Natural killer cell treated with Interleukin-12 subunit alpha and Interleukin-12 subunit beta and Interleukin-15 and Interleukin-18, amount 100 ng/mL, for 72 hours (primary cell): ENCODE data around the gene TRIM8. TPM values are rescaled to one million over a fixed set of nuclear protein-coding genes. Genes with fewer than 3 reads are reported as not detected.

Experiments
- ATAC-seq, 2 donors: fragments of 150-1000 bp; cut with Tn5 transposase in 1 of 2; sonication (Bioruptor Pico), chemical (Tn5 transposase) in 1 of 2; 2 replicates each; pipeline ENCODE4 v1.10.0; 2021
- DNase-seq: peaks from one replicate; pipeline ENCODE4 v3.0.0; 2022; ENCODE audit warnings: low spot score
- H3K27ac Mint-ChIP-seq, 2 donors: 1 replicate in 1 of 2; 2 replicates in 1 of 2; pipeline ENCODE4 v1.8.0; 2022; ENCODE audit warnings: mixed read lengths in 2 of 2, mild to moderate bottlenecking in 1 of 2, moderate library complexity in 1 of 2
- H3K27me3 Mint-ChIP-seq, 2 donors: 1 replicate in 1 of 2; 2 replicates in 1 of 2; pipeline ENCODE4 v1.8.0; 2022; ENCODE audit warnings: mixed read lengths in 2 of 2
- H3K36me3 Mint-ChIP-seq: one replicate; pipeline ENCODE4 v1.8.0; 2022; ENCODE audit warnings: mixed read lengths
- H3K4me1 Mint-ChIP-seq, 2 donors: 1 replicate in 1 of 2; 2 replicates in 1 of 2; pipeline ENCODE4 v1.8.0; 2022; ENCODE audit warnings: low read depth in 2 of 2, mixed read lengths in 2 of 2, mild to moderate bottlenecking in 1 of 2
- H3K4me3 Mint-ChIP-seq: one replicate; pipeline ENCODE4 v1.8.0; 2022; ENCODE audit warnings: mixed read lengths
- H3K9me3 Mint-ChIP-seq: 2 replicates; pipeline ENCODE4 v1.8.0; 2022; ENCODE audit warnings: mixed read lengths
- total RNA-seq, 2 donors: library from RNA; stranded (reverse); gene quantifications; one replicate each; pipeline ENCODE4 v1.2.3, GENCODE V29; 2022

TRIM8 gene
- total RNA-seq, 2 donors from 2014 or later: 50.2 to 78.5 TPM

GRCh38 chr10:102620591-102621442 is 23.5 kb upstream of the TRIM8 start:
- DNase-seq (no peak), ATAC-seq (no peak)
- no peaks in the 10 kb centered on the region for H3K27me3 Mint-ChIP-seq
- H3K27ac Mint-ChIP-seq: no peak overlapping the region
- H3K4me1 Mint-ChIP-seq: no peaks in the 10 kb centered on the region
- H3K36me3 Mint-ChIP-seq: no peaks in the 10 kb centered on the region
- no peak overlapping the region for H3K4me3 Mint-ChIP-seq
- H3K9me3 Mint-ChIP-seq: no peaks in the 10 kb centered on the region

- Mint-ChIP-seq H3K4me3 (no peak overlapping the region), H3K9me3 (no peaks in the 10 kb centered on the region), H3K27ac (no peak overlapping the region), H3K36me3 (no peaks in the 10 kb centered on the region), H3K27me3 (no peaks in the 10 kb centered on the region), H3K4me1 (no peaks in the 10 kb centered on the region)
- ATAC-seq (no peak), DNase-seq (no peak)
Measured at GRCh38 chr10:102621443-102622325, 22.6 kb upstream of the TRIM8 start.

- Mint-ChIP-seq H3K4me3 (no peak overlapping the region), H3K36me3 (no peaks in the 10 kb centered on the region)
- no peak for DNase-seq
Measured at GRCh38 chr10:102624094-102624493, 20.2 kb upstream of the TRIM8 start.

GRCh38 chr10:102624751-102625645 is 19.3 kb upstream of the TRIM8 start:
- H3K4me3 Mint-ChIP-seq: no peak overlapping the region
- H3K36me3 Mint-ChIP-seq: no peaks in the 10 kb centered on the region
- ATAC-seq (no peak), DNase-seq (no peak)
- no peaks in the 10 kb centered on the region for H3K27me3 Mint-ChIP-seq
- peak overlapping the region in 1 of 2 donors; percentile 4 for H3K27ac Mint-ChIP-seq
- no peaks in the 10 kb centered on the region for H3K4me1 Mint-ChIP-seq
- no peaks in the 10 kb centered on the region for H3K9me3 Mint-ChIP-seq

More at GRCh38 chr10:102624094-102624493, 20.2 kb upstream of the TRIM8 start:
- Mint-ChIP-seq H3K27ac (no peak overlapping the region), H3K9me3 (no peaks in the 10 kb centered on the region), H3K27me3 (no peaks in the 10 kb centered on the region), H3K4me1 (no peaks in the 10 kb centered on the region)
- ATAC-seq: no peak

- H3K27ac Mint-ChIP-seq: no peak overlapping the region
- no peak overlapping the region for H3K4me3 Mint-ChIP-seq
- no peak for ATAC-seq
- peaks cover 0 to 3% of the 10 kb centered on the region in 2 donors for H3K4me1 Mint-ChIP-seq
- H3K36me3 Mint-ChIP-seq: no peaks in the 10 kb centered on the region
- H3K9me3 Mint-ChIP-seq: no peaks in the 10 kb centered on the region
- no peaks in the 10 kb centered on the region for H3K27me3 Mint-ChIP-seq
- DNase-seq: no peak
Measured at GRCh38 chr10:102626026-102626685, 18.1 kb upstream of the TRIM8 start.

GRCh38 chr10:102627291-102627735 is 17.0 kb upstream of the TRIM8 start:
- peaks cover 4 to 9% of the 10 kb centered on the region in 2 donors for H3K4me1 Mint-ChIP-seq
- no peaks in the 10 kb centered on the region for H3K9me3 Mint-ChIP-seq
- ATAC-seq (no peak), DNase-seq (no peak)
- no peak overlapping the region for H3K4me3 Mint-ChIP-seq
- H3K36me3 Mint-ChIP-seq: no peaks in the 10 kb centered on the region
- no peak overlapping the region for H3K27ac Mint-ChIP-seq
- H3K27me3 Mint-ChIP-seq: no peaks in the 10 kb centered on the region

- Mint-ChIP-seq H3K4me3 (no peak overlapping the region), H3K27me3 (no peaks in the 10 kb centered on the region), H3K36me3 (no peaks in the 10 kb centered on the region), H3K9me3 (no peaks in the 10 kb centered on the region), H3K4me1 (peaks cover 9 to 14% of the 10 kb centered on the region in 2 donors), H3K27ac (peak overlapping the region in 1 of 2 donors; percentile 64)
- ATAC-seq (no peak), DNase-seq (no peak)
Measured at GRCh38 chr10:102627736-102628293, 16.5 kb upstream of the TRIM8 start.

GRCh38 chr10:102628451-102628911 is 15.8 kb upstream of the TRIM8 start:
- Mint-ChIP-seq H3K4me1 (peaks cover 15 to 21% of the 10 kb centered on the region in 2 donors), H3K9me3 (no peaks in the 10 kb centered on the region), H3K4me3 (no peak overlapping the region), H3K36me3 (no peaks in the 10 kb centered on the region), H3K27me3 (no peaks in the 10 kb centered on the region), H3K27ac (no peak overlapping the region)
- DNase-seq: no peak
- ATAC-seq: no peak

GRCh38 chr10:102629661-102630614 is 14.3 kb upstream of the TRIM8 start:
- no peak overlapping the region for H3K4me3 Mint-ChIP-seq
- peaks cover 15 to 22% of the 10 kb centered on the region in 2 donors for H3K4me1 Mint-ChIP-seq
- H3K27me3 Mint-ChIP-seq: no peaks in the 10 kb centered on the region
- no peak overlapping the region for H3K27ac Mint-ChIP-seq
- H3K36me3 Mint-ChIP-seq: no peaks in the 10 kb centered on the region
- ATAC-seq: no peak
- DNase-seq: no peak
- no peaks in the 10 kb centered on the region for H3K9me3 Mint-ChIP-seq

GRCh38 chr10:102630663-102631062 is 13.6 kb upstream of the TRIM8 start:
- H3K4me1 Mint-ChIP-seq: peaks cover 18 to 28% of the 10 kb centered on the region in 2 donors
- no peak overlapping the region for H3K4me3 Mint-ChIP-seq
- no peaks in the 10 kb centered on the region for H3K9me3 Mint-ChIP-seq
- DNase-seq (no peak), ATAC-seq (no peak)
- peak overlapping the region; percentile 20 to 55 for H3K27ac Mint-ChIP-seq
- H3K36me3 Mint-ChIP-seq: no peaks in the 10 kb centered on the region
- H3K27me3 Mint-ChIP-seq: no peaks in the 10 kb centered on the region

- Mint-ChIP-seq H3K4me1 (peaks cover 21 to 29% of the 10 kb centered on the region in 2 donors), H3K27me3 (no peaks in the 10 kb centered on the region), H3K9me3 (no peaks in the 10 kb centered on the region), H3K4me3 (no peak overlapping the region), H3K27ac (peak overlapping the region; percentile 20 to 55), H3K36me3 (no peaks in the 10 kb centered on the region)
- DNase-seq (no peak), ATAC-seq (no peak)
Measured at GRCh38 chr10:102631525-102632393, 12.5 kb upstream of the TRIM8 start.
